GM19099 (cell line): Measurements from ENCODE around the gene NSL1.

ENCODE experiments used
- POLR2A ChIP-seq: IDR thresholded peaks from 3 replicates; pipeline ENCODE4 v1.6.1; 2011; ENCODE audit warnings: low read depth; ENCODE audit not compliant: insufficient read length; ENCODE audit errors: extremely low read depth

Gene NSL1, protein sequence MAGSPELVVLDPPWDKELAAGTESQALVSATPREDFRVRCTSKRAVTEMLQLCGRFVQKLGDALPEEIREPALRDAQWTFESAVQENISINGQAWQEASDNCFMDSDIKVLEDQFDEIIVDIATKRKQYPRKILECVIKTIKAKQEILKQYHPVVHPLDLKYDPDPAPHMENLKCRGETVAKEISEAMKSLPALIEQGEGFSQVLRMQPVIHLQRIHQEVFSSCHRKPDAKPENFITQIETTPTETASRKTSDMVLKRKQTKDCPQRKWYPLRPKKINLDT

DNA sequence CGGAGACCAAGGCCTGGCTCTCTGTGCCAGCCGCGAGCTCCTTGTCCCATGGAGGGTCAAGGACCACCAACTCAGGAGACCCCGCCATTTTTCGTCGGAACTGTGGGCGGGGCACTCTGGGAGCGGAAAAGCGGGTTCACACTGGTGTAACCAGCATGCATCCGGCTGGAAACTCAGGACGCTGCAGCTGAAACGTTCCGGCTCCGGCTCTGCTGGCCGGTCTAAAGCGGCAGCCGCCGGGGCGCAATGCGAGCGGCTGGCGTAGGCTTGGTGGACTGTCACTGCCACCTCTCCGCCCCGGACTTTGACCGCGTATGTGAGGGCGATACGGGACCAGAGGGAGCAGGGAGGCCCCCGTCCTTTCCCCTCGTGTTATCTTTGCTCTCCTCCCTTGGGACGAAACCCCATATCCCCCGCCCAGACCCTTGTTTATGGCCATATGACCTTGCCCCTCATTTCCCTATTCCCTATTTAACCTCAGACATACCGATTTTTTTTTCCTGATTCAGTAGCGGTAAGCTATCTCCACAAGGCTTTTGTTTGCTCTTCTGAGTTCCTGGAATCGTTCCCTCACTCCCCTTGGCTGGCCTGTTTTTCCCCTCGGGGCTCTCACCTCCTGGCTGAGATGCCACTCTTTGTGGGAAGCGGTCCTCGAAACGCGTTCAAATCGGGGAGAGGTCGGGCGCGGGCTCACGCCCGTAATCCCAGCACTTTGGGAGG is at the start of gene NSL1, which contains the start of gene TATDN3:
TSS of gene NSL1 (minus strand) at position 102 of the 720 bp plus-strand sequence. CDS start at position 88, 14 bp downstream.
TSS of gene TATDN3 (plus strand) at position 219 of the 720 bp plus-strand sequence. CDS start at position 247, 28 bp downstream.
- peak; percentile 95 for TF ChIP-seq POLR2A

DNA sequence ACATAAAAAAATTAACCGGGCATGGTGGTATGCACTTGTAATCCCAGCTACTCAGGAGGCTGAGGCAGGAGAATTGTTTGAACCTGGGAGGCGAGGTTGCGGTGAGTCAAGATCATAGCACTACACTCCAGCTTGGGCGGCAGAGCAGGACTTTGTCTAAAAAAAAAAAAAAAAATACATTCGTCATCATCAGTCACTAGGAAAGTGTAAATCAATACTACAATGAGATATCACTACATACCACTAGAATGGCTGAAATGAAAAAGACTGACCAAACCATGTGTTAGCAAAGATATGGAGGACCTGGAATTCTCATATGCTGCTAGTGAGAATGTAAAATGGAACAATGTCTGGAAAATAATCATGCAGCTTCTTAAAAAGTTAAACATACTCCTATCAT is 46.6 kb upstream of the NSL1 start:
- TF ChIP-seq POLR2A = no peak

DNA sequence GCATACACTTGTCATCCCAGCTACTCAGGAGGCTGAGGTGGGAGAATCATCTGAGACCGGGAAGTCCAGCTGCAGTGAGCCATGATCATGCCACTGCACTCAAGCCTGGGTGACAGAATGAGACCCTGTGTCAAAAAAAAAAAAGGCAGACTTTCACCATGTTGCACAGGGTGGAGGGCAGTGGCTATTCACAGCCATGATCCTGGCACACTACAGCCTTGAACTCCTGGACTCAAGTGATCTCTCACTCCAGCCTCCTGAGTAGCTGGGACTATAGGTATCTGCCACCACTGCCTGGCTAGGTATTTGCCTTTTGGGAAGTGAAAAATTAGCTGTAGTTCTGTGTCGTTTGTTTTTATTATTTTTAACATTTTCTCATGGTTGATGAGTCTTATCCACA is 36.8 kb upstream of the NSL1 start:
- TF ChIP-seq POLR2A = no peak

DNA sequence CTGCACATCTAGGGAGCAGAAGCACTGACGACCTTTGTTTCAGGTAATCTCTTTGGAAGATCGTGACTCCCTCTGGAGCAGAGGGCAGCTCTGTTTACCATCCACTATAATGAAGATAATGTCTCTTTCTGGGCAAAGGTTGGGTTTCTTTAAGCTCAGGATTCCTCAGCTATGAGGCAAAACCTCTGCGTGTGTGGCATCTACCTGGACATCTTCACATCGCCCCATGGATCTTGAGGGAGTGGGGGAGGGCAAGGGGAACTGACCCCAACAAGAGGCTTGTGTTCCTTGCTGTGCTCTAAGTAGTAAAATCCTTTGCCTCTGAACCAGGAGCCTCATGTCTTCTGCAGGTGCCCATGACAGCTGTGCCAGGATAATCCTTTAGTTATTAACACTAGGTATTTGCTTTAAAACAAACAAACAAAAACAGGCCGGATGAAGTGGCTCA is 36.3 kb upstream of the NSL1 start:
- no peak for TF ChIP-seq POLR2A

DNA sequence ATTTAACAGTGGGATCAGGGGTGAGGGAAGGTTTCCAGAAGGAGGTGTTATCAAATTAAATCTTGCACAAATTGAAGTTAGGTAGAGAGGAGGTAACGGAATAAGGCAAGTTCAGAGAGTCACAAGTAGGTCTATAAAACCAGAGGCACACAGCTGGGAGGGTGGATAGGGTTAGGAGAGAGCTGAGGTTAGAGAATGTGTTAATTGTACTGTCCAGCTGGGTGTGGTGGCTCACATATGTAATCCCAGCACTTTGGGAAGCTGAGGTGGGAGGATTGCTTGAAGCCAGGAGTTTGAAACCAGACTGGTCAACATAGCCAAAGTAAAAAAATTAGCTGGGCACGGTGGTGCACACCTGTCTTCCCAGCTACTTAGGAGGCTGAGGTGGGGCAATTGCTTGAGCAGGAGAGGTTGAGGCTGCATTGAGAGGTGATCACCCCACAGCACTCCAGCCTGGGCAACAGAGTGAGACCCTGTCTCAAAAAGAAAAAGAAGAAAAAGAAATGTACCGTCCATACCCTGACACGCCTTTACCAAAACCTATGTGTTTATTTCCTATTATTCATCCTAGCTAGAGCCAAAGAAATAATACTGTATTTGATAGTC is 35.7 kb upstream of the NSL1 start:
- TF ChIP-seq POLR2A = no peak

DNA sequence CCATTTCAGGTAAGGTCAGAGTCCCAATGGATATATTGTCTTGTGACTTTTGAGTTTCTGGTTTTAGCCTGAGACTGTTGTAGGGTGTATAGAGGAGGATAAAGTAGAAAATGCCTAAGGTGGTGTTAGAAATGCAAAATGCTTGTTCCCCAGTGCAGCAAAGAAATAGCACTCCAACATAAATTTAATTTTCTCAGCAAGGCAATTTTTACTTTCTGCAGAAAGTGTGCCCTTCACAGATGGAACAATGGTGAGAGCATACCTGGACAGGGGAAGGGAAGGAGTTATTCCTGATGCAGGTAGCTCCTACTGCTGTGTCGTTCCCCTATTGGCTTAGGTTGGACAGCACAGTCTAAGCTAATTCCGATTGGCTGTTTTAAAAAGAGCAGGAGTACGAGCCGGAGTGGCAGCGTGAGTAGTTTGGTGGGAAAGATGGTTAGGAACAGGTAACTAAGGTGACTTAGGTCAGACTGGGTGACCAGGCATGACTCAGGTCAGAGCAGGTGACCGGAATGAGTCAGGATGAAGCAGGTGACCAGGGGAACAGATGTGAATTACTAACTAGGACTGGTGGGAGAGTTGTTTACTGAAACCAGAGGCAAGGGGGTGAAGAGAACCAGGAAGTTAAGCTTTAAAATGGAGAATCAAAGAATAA is 34.3 kb upstream of the NSL1 start:
- TF ChIP-seq POLR2A = no peak

DNA sequence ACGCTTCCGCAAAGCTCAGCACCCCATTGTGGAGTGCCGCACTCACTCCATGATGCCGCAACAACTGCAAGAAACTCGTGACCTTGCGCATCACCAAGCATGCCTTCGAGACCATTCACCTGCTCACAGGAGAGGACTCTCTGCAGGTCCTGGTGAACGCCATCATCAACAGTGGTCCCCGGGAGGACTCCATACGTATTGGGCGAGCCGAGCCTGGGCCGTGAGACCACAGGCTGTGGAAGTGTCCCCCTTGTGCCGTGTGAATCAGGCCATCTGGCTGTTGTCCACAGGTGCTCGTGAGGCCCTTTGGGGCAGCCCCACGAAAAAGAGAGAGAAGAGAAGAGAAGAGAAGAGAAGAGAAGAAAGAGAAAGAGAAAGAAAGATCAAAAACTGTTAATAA is 32.6 kb upstream of the NSL1 start:
- TF ChIP-seq POLR2A = no peak

DNA sequence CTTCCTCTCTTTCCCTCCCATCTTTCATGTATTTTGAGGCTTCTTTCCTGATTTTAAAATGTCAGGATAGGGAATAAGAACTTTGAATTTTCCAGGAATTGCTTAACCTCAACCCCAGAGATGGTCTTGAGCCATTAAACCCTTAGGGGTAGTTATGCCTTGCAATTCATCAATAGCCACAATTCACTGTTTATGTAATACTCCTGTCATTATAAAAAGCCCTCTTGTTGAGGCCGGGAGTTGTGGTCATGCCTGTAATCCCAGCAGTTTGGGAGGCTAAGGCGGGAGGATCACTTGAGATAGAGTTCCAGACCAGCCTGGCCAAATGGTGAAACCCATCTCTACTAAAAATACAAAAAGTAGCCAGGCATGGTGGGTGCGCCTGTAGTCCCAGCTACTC is 31.4 kb upstream of the NSL1 start:
- TF ChIP-seq POLR2A = no peak

DNA sequence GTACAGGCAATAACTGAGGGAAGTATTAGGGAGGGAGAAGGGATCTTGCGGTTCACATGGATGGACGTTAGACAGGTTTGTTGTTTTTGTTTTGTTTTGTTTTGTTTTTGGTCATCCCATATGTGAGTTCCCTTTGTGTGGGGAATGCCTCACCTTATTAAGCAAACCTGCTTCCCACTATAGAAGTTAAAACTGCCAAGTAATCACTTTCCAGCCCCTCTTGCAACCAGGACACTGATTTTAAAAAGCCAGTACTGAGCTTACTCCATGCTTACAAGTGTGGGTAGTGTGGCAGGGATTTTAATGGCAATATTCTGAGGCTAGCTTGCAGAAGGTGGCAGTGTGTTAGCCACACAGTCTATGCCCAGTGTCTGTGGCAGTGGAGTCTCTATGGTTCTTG is 29.4 kb upstream of the NSL1 start:
- no peak for TF ChIP-seq POLR2A

DNA sequence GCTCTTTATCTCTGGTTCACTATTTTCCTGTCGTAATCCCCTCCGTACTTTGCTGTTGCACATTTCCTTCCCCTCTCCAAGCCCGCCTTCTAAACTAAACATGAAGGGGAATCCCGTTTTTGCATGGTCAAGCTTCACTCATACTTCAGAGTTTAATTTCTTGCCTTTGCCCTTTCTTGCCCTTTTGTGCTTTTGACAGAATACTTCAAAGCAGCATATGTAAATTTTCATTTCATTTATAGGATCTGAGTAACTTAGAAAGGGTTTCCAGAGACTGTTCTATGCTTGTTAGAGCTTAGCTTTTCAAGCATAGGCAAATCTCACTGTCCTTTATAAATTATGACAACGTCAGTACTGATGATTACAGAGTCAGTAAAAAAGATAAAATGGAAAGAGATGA is 28.1 kb upstream of the NSL1 start:
- TF ChIP-seq POLR2A = no peak

DNA sequence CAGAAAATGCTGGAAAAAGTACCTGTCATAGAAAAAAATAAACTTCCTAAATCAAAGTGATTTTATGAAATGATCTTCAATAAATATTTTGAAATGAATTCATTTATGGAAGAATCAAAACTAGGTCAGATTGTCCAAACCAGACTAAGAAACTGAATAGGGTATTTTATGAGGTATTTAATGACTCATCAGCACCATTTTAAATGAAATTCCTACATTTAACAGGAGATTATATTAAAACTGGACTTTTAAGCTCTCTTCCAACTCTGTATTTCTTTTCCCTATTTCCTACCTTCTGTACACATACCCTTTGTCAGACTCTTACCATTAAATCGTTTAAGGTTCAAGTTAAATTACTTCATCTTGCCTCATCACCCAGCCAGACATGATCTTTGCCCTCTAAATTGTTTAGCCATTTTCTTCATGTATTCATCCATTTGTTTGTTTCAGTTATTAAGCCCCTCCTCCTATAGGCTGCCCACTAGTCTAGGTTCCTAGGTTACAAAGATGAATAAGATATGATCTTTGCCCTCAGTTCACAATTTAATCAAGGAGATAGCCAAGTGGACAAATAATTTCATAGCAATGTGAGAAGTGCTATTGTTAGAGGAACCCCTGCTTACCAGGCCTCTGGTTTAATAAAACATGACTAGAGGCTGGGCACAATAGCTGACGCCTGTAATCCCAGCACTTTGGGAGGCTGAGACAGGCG is 25.1 kb upstream of the NSL1 start:
- no peak for TF ChIP-seq POLR2A

DNA sequence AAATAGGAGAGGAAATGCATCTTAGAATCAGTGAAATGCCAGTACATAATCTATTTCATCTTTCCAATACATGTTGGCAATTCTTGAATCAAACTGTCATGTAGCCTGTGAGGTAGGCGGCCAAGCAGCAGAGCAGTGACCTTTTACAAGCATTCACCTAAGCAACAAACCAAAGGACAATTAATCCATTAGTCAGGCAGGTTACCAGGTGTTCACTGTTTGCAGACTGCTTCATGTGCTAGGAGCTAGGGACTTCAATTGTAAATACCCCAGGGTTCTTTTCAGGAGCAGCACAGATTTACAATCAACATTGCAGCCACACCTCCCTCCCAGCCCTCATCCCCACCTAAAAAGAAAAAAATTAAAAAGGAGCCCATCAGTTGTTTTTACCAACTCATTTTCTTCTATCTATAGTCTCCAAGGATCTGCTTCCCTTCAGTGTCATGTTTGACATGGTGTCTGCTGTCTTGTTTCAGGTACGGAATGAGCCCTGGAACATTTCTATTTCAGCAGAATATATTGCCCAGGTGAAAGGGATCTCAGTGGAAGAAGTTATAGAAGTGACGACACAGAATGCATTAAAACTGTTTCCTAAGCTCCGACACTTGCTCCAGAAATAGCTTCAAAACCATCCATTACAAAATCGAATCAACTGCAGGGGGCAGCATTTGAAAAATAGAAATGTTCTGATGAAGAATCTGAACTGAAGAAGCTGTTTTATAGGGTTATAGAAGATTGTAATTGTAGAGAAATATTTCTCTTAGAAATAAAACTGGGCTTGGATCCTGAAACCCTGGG is 23.2 kb upstream of the NSL1 start:
- TF ChIP-seq POLR2A = no peak

DNA sequence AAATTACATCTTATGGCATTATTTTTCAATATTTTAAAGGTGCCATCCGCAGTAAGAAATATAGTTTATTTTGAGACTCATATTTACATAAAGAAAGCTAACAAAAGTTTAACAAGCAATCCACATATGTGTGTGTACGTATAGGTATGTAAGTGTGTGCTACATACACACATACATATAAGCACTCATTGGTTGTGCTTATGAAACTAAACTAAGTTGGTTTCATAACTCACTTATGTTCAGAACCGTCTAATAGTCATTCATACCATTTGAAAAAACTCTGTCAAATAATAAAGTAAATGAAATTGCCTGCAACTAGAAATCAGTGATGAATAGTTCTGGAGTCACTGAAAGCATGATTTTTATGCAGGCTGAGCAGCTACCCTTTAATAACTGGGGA is 14.2 kb upstream of the NSL1 start:
- no peak for TF ChIP-seq POLR2A

DNA sequence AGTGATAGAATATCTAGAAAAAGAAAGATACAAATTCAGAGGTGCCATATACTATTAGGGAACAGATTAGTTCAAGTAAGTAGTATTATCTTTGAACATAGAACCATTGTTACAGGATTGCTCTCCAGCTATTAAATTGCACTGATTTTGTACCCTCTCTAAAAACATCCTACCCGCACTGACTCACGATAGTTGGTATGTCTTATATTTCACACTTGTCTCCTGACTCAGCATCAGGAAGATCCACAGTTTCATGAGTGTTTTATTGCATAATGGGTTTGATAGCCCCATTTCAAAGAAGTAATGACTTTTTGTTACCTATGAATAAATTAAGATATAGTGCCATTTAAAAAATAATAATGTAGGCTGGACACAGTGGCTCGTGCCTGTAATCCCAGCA is 6.1 kb upstream of the NSL1 start:
- no peak for TF ChIP-seq POLR2A
